Osteocyte (in vitro differentiated cells): ENCODE data around the gene PSMG3. TPM values are rescaled to one million over a fixed set of nuclear protein-coding genes. Genes with fewer than 3 reads are reported as not detected.

Source experiments
- DNase-seq: peaks from one replicate; pipeline ENCODE4 v3.0.0; 2021; ENCODE audit warnings: mixed read lengths; ENCODE audit not compliant: unreplicated experiment; ENCODE audit errors: extremely low spot score
- H3K27ac Mint-ChIP-seq: one replicate; pipeline ENCODE4 v1.8.0; 2021; ENCODE audit warnings: mild to moderate bottlenecking, mixed read lengths; ENCODE audit not compliant: unreplicated experiment
- H3K27me3 Mint-ChIP-seq: one replicate; pipeline ENCODE4 v1.8.0; 2021; ENCODE audit warnings: mixed read lengths; ENCODE audit not compliant: unreplicated experiment
- H3K36me3 Mint-ChIP-seq: one replicate; pipeline ENCODE4 v1.8.0; 2021; ENCODE audit warnings: mixed read lengths; ENCODE audit not compliant: unreplicated experiment
- H3K4me1 Mint-ChIP-seq: one replicate; pipeline ENCODE4 v1.8.0; 2021; ENCODE audit warnings: mixed read lengths; ENCODE audit not compliant: unreplicated experiment
- H3K4me3 Mint-ChIP-seq: one replicate; pipeline ENCODE4 v1.8.0; 2021; ENCODE audit warnings: mild to moderate bottlenecking, moderate library complexity, mixed read lengths; ENCODE audit not compliant: unreplicated experiment
- H3K9me3 Mint-ChIP-seq: one replicate; pipeline ENCODE4 v1.8.0; 2021; ENCODE audit warnings: mixed read lengths; ENCODE audit not compliant: unreplicated experiment
- CTCF ChIP-seq: fragments of 200-600 bp; sonication (generic); IDR thresholded peaks from 2 replicates; pipeline ENCODE4 v1.5.0; 2021; ENCODE audit warnings: antibody characterized with exemption, mild to moderate bottlenecking, moderate library complexity
- total RNA-seq: library from RNA; stranded (reverse); gene quantifications from 2 replicates; pipeline ENCODE4 v1.2.1, GENCODE V29; 2021

The PSMG3 gene
- total RNA-seq, 1 donor from 2014 or later, result 25.6 TPM

- H3K4me1 Mint-ChIP-seq, result peaks cover 57% of the 10 kb centered on the region
- peaks cover 2% of the 10 kb centered on the region for H3K36me3 Mint-ChIP-seq
- no peak for DNase-seq
- no peaks in the 10 kb centered on the region for H3K9me3 Mint-ChIP-seq
- H3K27me3 Mint-ChIP-seq, result no peaks in the 10 kb centered on the region
- peak overlapping the region; percentile 83 for H3K4me3 Mint-ChIP-seq
- TF ChIP-seq CTCF, result no peak
- peak overlapping the region; percentile 97 for H3K27ac Mint-ChIP-seq
Observed at GRCh38 chr7:1533547-1534329, 36.1 kb downstream of the PSMG3 start.

DNA sequence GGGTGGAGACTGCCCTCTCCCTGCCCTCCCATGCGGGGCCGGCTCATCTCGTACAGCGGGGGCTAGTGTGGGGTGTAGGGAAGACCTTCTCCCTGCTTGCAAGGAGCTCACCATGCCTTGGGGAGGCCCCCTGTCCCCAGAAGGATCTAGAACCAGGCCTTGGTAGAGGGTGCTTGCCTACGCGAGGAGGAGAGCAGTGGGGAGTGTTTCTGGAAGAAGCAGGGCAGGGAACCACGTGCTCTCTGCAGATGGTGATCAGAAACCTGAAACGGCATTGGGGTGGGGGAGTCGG is 36.6 kb downstream of the PSMG3 start:
- no peaks in the 10 kb centered on the region for H3K27me3 Mint-ChIP-seq
- H3K4me3 Mint-ChIP-seq, result peak overlapping the region; percentile 83
- H3K27ac Mint-ChIP-seq, result peak overlapping the region; percentile 97

DNA sequence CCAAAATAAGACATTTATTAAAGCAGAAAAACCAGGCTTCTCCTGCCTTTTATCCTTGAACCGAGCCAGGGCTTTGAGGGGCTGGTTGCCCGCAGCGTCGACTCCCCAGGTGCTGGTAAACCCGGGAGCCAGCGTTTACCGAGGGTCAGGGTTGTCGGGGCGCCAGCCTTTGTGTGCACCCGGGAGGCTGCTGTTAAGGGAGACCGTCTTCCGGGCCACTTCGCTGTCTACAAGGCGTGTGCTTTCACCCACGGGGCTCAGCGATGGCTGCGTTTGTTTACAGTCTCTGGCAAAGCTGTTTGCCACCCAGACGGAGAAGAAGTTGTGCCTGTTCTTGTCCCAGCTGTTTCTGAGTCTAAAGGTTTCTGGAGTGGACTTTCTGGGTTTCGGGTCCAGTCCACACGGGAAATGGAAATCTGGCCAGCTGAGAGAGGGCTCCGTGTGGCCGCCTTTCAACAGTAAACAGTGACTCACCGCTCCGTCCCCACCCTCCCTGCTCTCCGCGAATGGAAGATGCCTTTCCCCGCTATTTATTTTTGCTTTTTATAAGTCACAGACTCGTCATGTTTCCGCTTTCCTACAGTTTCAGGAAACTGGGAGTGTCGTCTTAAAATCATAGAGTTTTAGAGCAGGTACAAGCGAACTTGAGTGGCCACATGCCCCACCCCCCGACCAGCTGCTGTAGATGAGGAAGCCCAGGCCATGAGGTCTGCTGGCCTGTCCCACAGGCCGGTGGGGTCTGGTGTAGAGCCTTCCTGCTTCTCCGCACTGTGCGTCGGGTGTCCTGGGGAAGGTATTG is 37.2 kb downstream of the PSMG3 start:
- Mint-ChIP-seq H3K4me1 (peaks cover 51% of the 10 kb centered on the region), H3K27ac (peak overlapping the region; percentile 97), H3K36me3 (no peaks in the 10 kb centered on the region), H3K4me3 (peak overlapping the region; percentile 83), H3K9me3 (no peaks in the 10 kb centered on the region), H3K27me3 (no peaks in the 10 kb centered on the region)
- DNase-seq, result no peak
- no peak for TF ChIP-seq CTCF

More for the DNA sequence above, 36.6 kb downstream of the PSMG3 start:
- TF ChIP-seq CTCF, result no peak
- Mint-ChIP-seq H3K4me1 (peaks cover 56% of the 10 kb centered on the region), H3K9me3 (no peaks in the 10 kb centered on the region), H3K36me3 (peaks cover 2% of the 10 kb centered on the region)
- no peak for DNase-seq

DNA sequence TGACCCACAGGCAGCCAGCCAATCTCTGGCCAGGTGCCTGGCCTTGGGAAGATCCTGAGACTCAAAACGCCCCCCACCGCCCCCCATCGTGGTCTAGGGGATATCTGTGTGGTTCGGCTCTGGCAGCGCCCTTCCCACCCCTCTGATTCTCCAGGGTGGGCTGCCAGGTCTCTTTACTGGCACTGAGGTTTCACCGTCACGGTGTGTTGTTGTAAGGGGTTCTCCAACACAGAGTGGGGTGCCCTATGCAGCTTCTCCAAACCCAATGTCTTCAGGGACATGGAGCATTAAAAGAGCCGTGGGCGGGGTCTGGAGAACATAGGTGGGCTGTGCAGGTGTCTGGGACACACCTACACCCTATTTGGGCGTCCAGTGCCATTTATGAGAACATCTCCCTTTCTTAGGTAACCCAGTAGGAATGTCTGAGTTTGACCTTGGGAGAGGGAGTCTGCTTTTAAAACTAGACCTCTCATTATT is 37.8 kb downstream of the PSMG3 start:
- Mint-ChIP-seq H3K27me3 (no peaks in the 10 kb centered on the region), H3K36me3 (no peaks in the 10 kb centered on the region), H3K9me3 (no peaks in the 10 kb centered on the region), H3K4me3 (peak overlapping the region; percentile 83), H3K4me1 (peaks cover 47% of the 10 kb centered on the region), H3K27ac (peak overlapping the region; percentile 97)
- no peak for TF ChIP-seq CTCF
- no peak for DNase-seq
